CD14-positive monocyte (primary cell): ENCODE results near the gene PIANP. TPM values are rescaled to one million over a fixed set of nuclear protein-coding genes. Genes with fewer than 3 reads are reported as not detected.

Experiments
- DNase-seq, 3 donors: peaks; one replicate each; pipeline ENCODE4 v3.0.0-alpha.2; 2011 to 2022
- H2AFZ ChIP-seq: 2 replicates; pipeline ENCODE4 v1.6.0; 2012; ENCODE audit warnings: mild to moderate bottlenecking, low read depth, low read length, inconsistent platforms; ENCODE audit not compliant: insufficient read depth, poor library complexity, severe bottlenecking
- H3K27ac ChIP-seq, 2 donors: 1 replicate in 1 of 2; 2 replicates in 1 of 2; pipeline ENCODE4 v1.5.1; 2012 to 2013; ENCODE audit warnings: low read length in 2 of 2, control low read depth in 1 of 2, inconsistent platforms in 1 of 2, low read depth in 1 of 2, mild to moderate bottlenecking in 1 of 2
- H3K27me3 ChIP-seq, 2 donors: one replicate each; pipeline versions ENCODE4 v1.6.0 to v1.6.1; 2011 to 2013; ENCODE audit warnings: low read length in 2 of 2; ENCODE audit not compliant: control insufficient read depth in 2 of 2, insufficient read depth in 2 of 2
- H3K36me3 ChIP-seq, 2 donors: replicated peaks in 1 of 2; 1 replicate in 1 of 2; 2 replicates in 1 of 2; pipeline versions ENCODE4 v1.5.1 to v1.6.1; 2012 to 2013; ENCODE audit warnings: low read length in 2 of 2, control low read depth in 1 of 2, inconsistent platforms in 1 of 2, mild to moderate bottlenecking in 1 of 2; ENCODE audit not compliant: insufficient read depth in 2 of 2, control insufficient read depth in 1 of 2
- H3K4me1 ChIP-seq, 2 donors: 1 replicate in 1 of 2; 2 replicates in 1 of 2; pipeline versions ENCODE4 v1.5.1 to v1.6.1; 2012 to 2013; ENCODE audit warnings: low read length in 2 of 2, control low read depth in 1 of 2, inconsistent platforms in 1 of 2, mild to moderate bottlenecking in 1 of 2, moderate library complexity in 1 of 2; ENCODE audit not compliant: insufficient read depth in 2 of 2, control insufficient read depth in 1 of 2
- H3K4me2 ChIP-seq: replicated peaks from 2 replicates; pipeline ENCODE3; 2012; ENCODE audit warnings: low read length, moderate library complexity, mild to moderate bottlenecking; ENCODE audit not compliant: poor library complexity, severe bottlenecking; ENCODE audit errors: extremely low read depth
- H3K4me3 ChIP-seq, 3 experiments: fragments of 200-600 bp in 1 of 3; sonication (generic) in 1 of 3; replicated peaks in 1 of 3; 1 replicate in 2 of 3; 2 replicates in 1 of 3; pipeline ENCODE4 v1.5.1; 2011 to 2013; ENCODE audit warnings: low read length in 3 of 3, mild to moderate bottlenecking in 3 of 3, control low read depth in 2 of 3, low read depth in 2 of 3, inconsistent platforms in 1 of 3, moderate library complexity in 1 of 3
- H3K79me2 ChIP-seq: 2 replicates; pipeline ENCODE4 v1.6.0; 2012; ENCODE audit warnings: mild to moderate bottlenecking, control low read depth, inconsistent platforms, low read length, moderate library complexity; ENCODE audit not compliant: insufficient read depth
- H3K9ac ChIP-seq: 2 replicates; pipeline ENCODE4 v1.6.0; 2017; ENCODE audit warnings: low read length, mild to moderate bottlenecking; ENCODE audit not compliant: insufficient read depth, poor library complexity, severe bottlenecking
- H3K9me3 ChIP-seq, 2 donors: replicated peaks in 1 of 2; 1 replicate in 1 of 2; 2 replicates in 1 of 2; pipeline versions ENCODE4 v1.5.1 to v1.6.1; 2012 to 2013; ENCODE audit warnings: low read length in 2 of 2, control low read depth in 1 of 2; ENCODE audit not compliant: control insufficient read depth in 1 of 2, insufficient read depth in 1 of 2
- H4K20me1 ChIP-seq: 2 replicates; pipeline ENCODE4 v1.6.0; 2012; ENCODE audit warnings: mild to moderate bottlenecking, low read length, control low read depth, moderate library complexity; ENCODE audit not compliant: insufficient read depth
- H3K27ac Mint-ChIP-seq, 7 donors: one replicate each; pipeline ENCODE4 v1.8.0; 2020; ENCODE audit warnings: mild to moderate bottlenecking in 7 of 7, mixed read lengths in 7 of 7, moderate library complexity in 6 of 7, inconsistent platforms in 2 of 7
- H3K27me3 Mint-ChIP-seq, 3 donors: one replicate each; pipeline ENCODE4 v1.8.0; 2021 to 2022; ENCODE audit warnings: low read depth in 3 of 3, mild to moderate bottlenecking in 3 of 3, mixed read lengths in 3 of 3, moderate library complexity in 3 of 3, inconsistent platforms in 1 of 3
- H3K36me3 Mint-ChIP-seq, 2 donors: one replicate each; pipeline ENCODE4 v1.8.0; 2020; ENCODE audit warnings: mixed read lengths in 2 of 2, inconsistent platforms in 1 of 2, mild to moderate bottlenecking in 1 of 2
- H3K4me1 Mint-ChIP-seq: one replicate; pipeline ENCODE4 v1.8.0; 2020; ENCODE audit warnings: mild to moderate bottlenecking, mixed read lengths
- H3K4me3 Mint-ChIP-seq, 2 donors: one replicate each; pipeline ENCODE4 v1.8.0; 2020; ENCODE audit warnings: mild to moderate bottlenecking in 2 of 2, mixed read lengths in 2 of 2, moderate library complexity in 1 of 2
- H3K9me3 Mint-ChIP-seq, 7 donors: one replicate each; pipeline ENCODE4 v1.8.0; 2020 to 2022; ENCODE audit warnings: mixed read lengths in 7 of 7, mild to moderate bottlenecking in 6 of 7, moderate library complexity in 6 of 7, inconsistent platforms in 2 of 7
- CTCF ChIP-seq: fragments of 200-600 bp; IDR thresholded peaks from one replicate; pipeline ENCODE4 v1.8.0; 2022; ENCODE audit warnings: antibody characterized with exemption, mild to moderate bottlenecking
- WGBS: methylation state at CpG from one replicate; pipeline ENCODE4 v1.1.5; 2013; ENCODE audit warnings: missing lambda C conversion rate; ENCODE audit not compliant: insufficient coverage; 5-methylcytosine and 5-hydroxymethylcytosine counted together
- intact Hi-C, 2 donors: fragments of 100-400 bp; cut with micrococcal nuclease; formaldehyde crosslinking; loops; one replicate each; pipeline versions ENCODE4 v1.15.0 to v1.15.1; 2023
- polyA plus RNA-seq, 3 donors: library from polyadenylated mRNA; depleted of rRNA in 1 of 3; unstranded in 2 of 3; stranded (reverse) in 1 of 3; fragments of 300-500 nt in 2 of 3; fragments of >200 nt in 1 of 3; fragmentation: Illumina TruSeq in 2 of 3; gene quantifications; 1 replicate in 2 of 3; 2 replicates in 1 of 3; pipeline ENCODE4 v1.2.3, GENCODE V29; 2012 to 2021

Gene PIANP
- polyA plus RNA-seq, 3 donors, result not detected

GRCh38 chr12:6724409-6724797 is 23.8 kb upstream of the PIANP start:
- Histone ChIP-seq H4K20me1 (peaks cover 5% of the 10 kb centered on the region), H3K9me3 (no peaks in the 10 kb centered on the region), H3K9ac (peak overlapping the region; percentile 88), H3K27me3 (no peaks in the 10 kb centered on the region), H3K79me2 (peaks cover 19% of the 10 kb centered on the region), H3K36me3 (peaks cover 22 to 33% of the 10 kb centered on the region in 2 donors), H3K27ac (peak overlapping the region; percentile 97 to 98), H3K4me3 (peak overlapping the region; percentile 52 to 85 (median 81)), H3K4me1 (peaks cover 14 to 17% of the 10 kb centered on the region in 2 donors), H3K4me2 (peak overlapping the region; percentile 93), H2AFZ (peak overlapping the region; percentile 91)
- peaks cover 18% of the 10 kb centered on the region for H3K4me1 Mint-ChIP-seq
- H3K27me3 Mint-ChIP-seq, result peaks cover 0 to 3% (median 1%) of the 10 kb centered on the region in 3 donors
- intact Hi-C loops, result loop anchor here (2.0 to 10.0 kb wide), 2 partner anchors 60 to 62 kb away; partner anchors contain the start of gene ING4 (in 2 of the 2)
- H3K9me3 Mint-ChIP-seq, result peaks cover 0 to 2% (median 0%) of the 10 kb centered on the region in 7 donors
- peaks cover 30 to 37% of the 10 kb centered on the region in 2 donors for H3K36me3 Mint-ChIP-seq
- peak; percentile 54 to 74 (median 60) for DNase-seq
- peak overlapping the region; percentile 93 to 99 for H3K4me3 Mint-ChIP-seq
- WGBS, result 5% methylated on average over 7 of the region's 10 CpGs
- peak overlapping the region; percentile 93 to 99 (median 98) for H3K27ac Mint-ChIP-seq
- TF ChIP-seq CTCF, result no peak

GRCh38 chr12:6723607-6724408 is 23.2 kb upstream of the PIANP start, which contains the start of gene COPS7A:
Gene COPS7A, plus strand, starts transcription at chr12:6724046. Its CDS starts 611 bp downstream, at chr12:6724657.
- Histone ChIP-seq H2AFZ (peak within 1 kb of the TSS; percentile 91), H3K36me3 (peaks cover 16 to 27% of the 10 kb centered on the region in 2 donors), H3K4me3 (peak within 1 kb of the TSS; percentile 52 to 85 (median 81)), H3K4me1 (peaks cover 14 to 17% of the 10 kb centered on the region in 2 donors), H3K27me3 (no peaks in the 10 kb centered on the region), H3K27ac (peak within 1 kb of the TSS; percentile 97 to 98), H3K9ac (peak within 1 kb of the TSS; percentile 88), H3K4me2 (peak within 1 kb of the TSS; percentile 93), H3K79me2 (peaks cover 19% of the 10 kb centered on the region), H3K9me3 (no peaks in the 10 kb centered on the region), H4K20me1 (peaks cover 5% of the 10 kb centered on the region)
- intact Hi-C loops, result loop anchor here (2.0 to 10.0 kb wide), 2 partner anchors 59 to 61 kb away; partner anchors contain the start of gene ING4 (in 2 of the 2)
- peak within 1 kb of the TSS; percentile 93 to 99 for H3K4me3 Mint-ChIP-seq
- H3K4me1 Mint-ChIP-seq, result peaks cover 18% of the 10 kb centered on the region
- peaks cover 24 to 31% of the 10 kb centered on the region in 2 donors for H3K36me3 Mint-ChIP-seq
- peaks cover 0 to 3% (median 1%) of the 10 kb centered on the region in 3 donors for H3K27me3 Mint-ChIP-seq
- peaks cover 0 to 2% (median 0%) of the 10 kb centered on the region in 7 donors for H3K9me3 Mint-ChIP-seq
- DNase-seq, result peak; percentile 91 to 96 (median 94)
- H3K27ac Mint-ChIP-seq, result peak within 1 kb of the TSS; percentile 93 to 99 (median 98)
- TF ChIP-seq CTCF, result no peak
- WGBS, result under 1% methylated on average over 43 of the region's 49 CpGs
